Activated naive CD4-positive, alpha-beta T cell treated with anti-CD3 and anti-CD28 coated beads, Interleukin-2, amount 10 ng/mL, durations not matched to agents 7 days and 5 days (primary cell): ENCODE results near the gene PRPF18.
A peak's percentile ranks its signal among the peaks of the same experiment; 100 is the strongest.

Experiments
- CTCF ChIA-PET: fragments of 350-600 bp; sonication (Branson Sonifier 250); formaldehyde crosslinking; loops from one replicate; lab custom pipeline; 2021; ENCODE audit warnings: antibody characterized with exemption; lab: Charles Lee
- DNase-seq: peaks from one replicate; pipeline ENCODE4 v3.0.0-alpha.2; 2020
- H3K27ac Mint-ChIP-seq: one replicate; pipeline ENCODE4 v1.8.0; 2021; ENCODE audit warnings: mild to moderate bottlenecking, moderate library complexity, mixed read lengths
- H3K27me3 Mint-ChIP-seq: one replicate; pipeline ENCODE4 v1.8.0; 2021; ENCODE audit warnings: mild to moderate bottlenecking, mixed read lengths
- H3K36me3 Mint-ChIP-seq: one replicate; pipeline ENCODE4 v1.8.0; 2021; ENCODE audit warnings: mixed read lengths
- H3K4me1 Mint-ChIP-seq: one replicate; pipeline ENCODE4 v1.8.0; 2021; ENCODE audit warnings: mixed read lengths
- H3K4me3 Mint-ChIP-seq: one replicate; pipeline ENCODE4 v1.8.0; 2021; ENCODE audit warnings: mild to moderate bottlenecking, moderate library complexity, mixed read lengths
- H3K9me3 Mint-ChIP-seq: one replicate; pipeline ENCODE4 v1.8.0; 2021; ENCODE audit warnings: mixed read lengths

Gene PRPF18

DNA sequence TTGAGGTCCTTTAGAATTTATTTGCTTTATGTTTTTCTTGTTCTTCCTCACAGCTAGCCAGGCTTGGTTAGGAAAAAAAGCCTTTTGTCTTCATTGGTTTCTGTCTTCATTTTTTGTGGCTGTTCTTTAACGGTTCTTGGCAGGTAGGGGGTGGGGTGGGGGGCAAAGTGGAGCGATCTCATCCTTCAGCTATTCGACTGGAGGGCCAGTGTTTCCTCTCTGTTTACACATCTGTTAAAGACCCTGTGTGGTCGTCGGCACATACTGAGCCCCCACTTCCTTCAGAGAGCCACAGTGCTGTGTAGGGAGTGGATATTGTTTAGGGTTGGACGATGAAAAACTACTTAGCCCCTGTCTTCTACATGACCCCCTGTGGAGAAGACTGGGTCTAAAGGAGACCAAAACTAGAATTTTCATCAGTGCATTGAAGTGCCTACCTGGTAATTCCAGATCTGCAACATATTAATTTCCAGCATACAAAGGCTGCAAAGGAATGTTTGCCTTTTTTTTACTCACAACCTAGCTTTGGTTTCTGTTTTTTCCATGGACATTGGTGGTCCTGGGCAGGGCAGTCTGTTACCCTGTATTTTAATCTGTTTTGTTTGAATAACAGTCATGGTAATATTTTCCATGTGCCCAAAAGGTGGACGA, 29.0 kb downstream of the PRPF18 start:
- H3K4me1 Mint-ChIP-seq: no peaks in the 10 kb centered on the region
- CTCF ChIA-PET: interaction anchor here (1.0 kb wide), 1 partner anchor 159 kb away, joined by 3 read pairs; no protein-coding TSS in a partner anchor
- H3K36me3 Mint-ChIP-seq: peaks cover 31% of the 10 kb centered on the region
- no peaks in the 10 kb centered on the region for H3K9me3 Mint-ChIP-seq
- H3K27ac Mint-ChIP-seq: peak overlapping the region; percentile 35
- no peak overlapping the region for H3K4me3 Mint-ChIP-seq
- no peak for DNase-seq
- H3K27me3 Mint-ChIP-seq: no peaks in the 10 kb centered on the region

DNA sequence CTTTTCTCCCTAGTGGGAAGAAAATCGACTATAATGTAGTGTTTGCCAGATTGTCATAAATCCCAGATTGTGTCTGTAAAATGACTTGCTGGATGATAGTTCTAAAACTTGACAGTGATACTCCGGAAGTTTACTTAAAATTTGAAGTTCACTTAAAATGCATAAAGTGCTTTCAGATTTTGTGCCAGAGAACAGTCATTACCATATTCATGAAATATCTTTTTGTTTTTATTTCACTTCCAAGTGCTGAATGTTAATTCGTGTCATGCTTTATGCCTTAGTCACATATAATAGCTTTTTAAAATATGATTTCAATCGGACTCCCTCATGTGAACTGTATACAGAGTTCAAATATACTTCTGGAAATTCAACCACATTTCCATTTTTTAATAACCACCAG, 30.4 kb downstream of the PRPF18 start:
- H3K4me3 Mint-ChIP-seq: no peak overlapping the region
- H3K9me3 Mint-ChIP-seq: no peaks in the 10 kb centered on the region
- H3K27me3 Mint-ChIP-seq: no peaks in the 10 kb centered on the region
- CTCF ChIA-PET: no interaction called here
- H3K27ac Mint-ChIP-seq: no peak overlapping the region
- H3K4me1 Mint-ChIP-seq: no peaks in the 10 kb centered on the region
- DNase-seq: no peak
- peaks cover 25% of the 10 kb centered on the region for H3K36me3 Mint-ChIP-seq

DNA sequence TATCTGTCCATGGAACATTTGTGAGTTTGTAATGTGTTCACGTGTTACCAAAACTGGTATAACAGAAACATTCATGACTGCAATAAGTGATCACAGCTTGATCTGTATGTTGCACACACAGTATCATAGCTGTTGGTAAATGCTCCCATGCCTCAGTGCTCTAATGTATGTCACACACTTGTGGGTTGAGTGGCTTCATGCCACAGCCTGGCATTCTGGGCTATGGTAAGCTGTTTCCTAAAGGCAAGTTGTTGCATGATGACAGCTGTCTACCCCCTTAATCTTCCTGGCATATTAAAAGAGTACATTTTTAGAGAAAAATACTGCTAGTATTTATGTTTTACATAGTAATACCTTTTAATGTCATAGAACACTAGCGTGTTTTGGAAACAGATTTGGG, 35.2 kb downstream of the PRPF18 start:
- CTCF ChIA-PET: no interaction called here
- Mint-ChIP-seq H3K4me3 (no peak overlapping the region), H3K4me1 (no peaks in the 10 kb centered on the region), H3K9me3 (no peaks in the 10 kb centered on the region), H3K27ac (no peak overlapping the region), H3K27me3 (no peaks in the 10 kb centered on the region), H3K36me3 (peaks cover 20% of the 10 kb centered on the region)
- DNase-seq: no peak

DNA sequence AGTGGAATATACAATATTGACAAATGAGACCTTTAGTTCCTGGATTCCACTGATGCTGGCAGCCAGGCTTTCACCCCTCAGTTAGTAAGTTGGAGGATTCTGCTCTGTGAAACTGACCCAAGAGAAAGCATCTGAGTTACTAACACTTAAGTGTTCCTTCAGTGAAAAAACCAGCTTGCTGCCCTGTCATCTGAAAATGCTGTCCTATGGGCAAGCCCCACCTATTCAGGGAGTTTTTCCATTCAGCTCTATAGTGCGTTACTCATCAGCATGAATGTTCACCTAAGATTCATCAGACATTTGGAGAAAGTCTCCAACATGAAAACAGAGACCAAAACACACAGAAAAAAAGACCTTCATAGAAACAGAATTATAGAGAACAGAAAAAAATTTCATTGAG, 37.9 kb downstream of the PRPF18 start:
- CTCF ChIA-PET: no interaction called here
- Mint-ChIP-seq H3K4me3 (no peak overlapping the region), H3K4me1 (no peaks in the 10 kb centered on the region), H3K27me3 (no peaks in the 10 kb centered on the region), H3K27ac (no peak overlapping the region), H3K36me3 (peaks cover 7% of the 10 kb centered on the region), H3K9me3 (no peaks in the 10 kb centered on the region)
- no peak for DNase-seq

DNA sequence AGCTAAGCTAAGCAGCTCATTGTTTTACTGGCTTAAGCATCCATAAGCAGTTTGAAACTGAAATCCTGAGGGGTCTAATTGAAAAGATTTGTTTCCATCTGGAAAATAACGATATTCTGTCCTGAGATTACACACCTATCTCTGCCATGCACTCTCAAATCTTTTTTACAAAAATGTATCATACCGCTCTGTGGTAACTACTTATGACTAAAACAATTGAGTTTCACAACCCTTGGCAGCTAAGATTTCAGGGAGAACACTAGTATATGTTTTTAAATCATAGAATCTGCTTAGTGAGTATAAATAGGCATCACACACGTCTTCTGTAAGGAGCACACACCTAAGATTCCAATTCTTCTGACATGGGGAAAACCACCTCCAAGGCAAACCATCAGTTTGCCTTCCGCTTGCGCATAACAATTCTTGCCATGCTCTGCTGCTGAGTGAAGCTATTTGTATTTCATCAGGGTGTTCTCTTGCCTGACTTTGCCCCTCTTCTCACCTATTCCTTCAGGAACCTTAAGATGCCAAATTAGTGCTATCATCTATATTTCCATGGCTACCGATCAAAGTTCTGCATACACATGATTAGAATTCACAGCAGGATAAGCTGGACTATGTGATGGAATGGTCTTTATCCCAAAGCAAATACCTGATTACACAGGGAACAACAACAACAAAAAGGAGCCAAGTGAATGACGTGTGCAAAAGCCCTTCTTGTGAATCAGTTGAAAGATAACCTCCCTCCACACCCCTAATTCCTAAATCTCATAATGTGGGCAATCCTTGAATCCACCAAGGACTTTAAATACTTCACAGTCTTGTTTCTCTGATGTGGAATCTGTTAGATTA, 40.9 kb downstream of the PRPF18 start:
- peaks cover 18% of the 10 kb centered on the region for H3K36me3 Mint-ChIP-seq

GRCh38 chr10:13628661-13629060, 41.9 kb downstream of the PRPF18 start:
- Mint-ChIP-seq H3K4me3 (no peak overlapping the region), H3K4me1 (no peaks in the 10 kb centered on the region), H3K27ac (no peak overlapping the region), H3K36me3 (peaks cover 18% of the 10 kb centered on the region), H3K9me3 (no peaks in the 10 kb centered on the region), H3K27me3 (no peaks in the 10 kb centered on the region)
- CTCF ChIA-PET: interaction anchor here (0.9 kb wide), 1 partner anchor 15 kb away, joined by 3 read pairs; no protein-coding TSS in a partner anchor
- DNase-seq: no peak

More for the DNA sequence above, 40.9 kb downstream of the PRPF18 start:
- Mint-ChIP-seq H3K27ac (no peak overlapping the region), H3K4me1 (no peaks in the 10 kb centered on the region), H3K9me3 (no peaks in the 10 kb centered on the region), H3K4me3 (no peak overlapping the region), H3K27me3 (no peaks in the 10 kb centered on the region)
- no peak for DNase-seq
- CTCF ChIA-PET: no interaction called here

- Mint-ChIP-seq H3K9me3 (no peaks in the 10 kb centered on the region), H3K27ac (no peak overlapping the region), H3K4me3 (no peak overlapping the region), H3K4me1 (no peaks in the 10 kb centered on the region), H3K36me3 (peaks cover 20% of the 10 kb centered on the region), H3K27me3 (no peaks in the 10 kb centered on the region)
- CTCF ChIA-PET: interaction anchor here (0.9 kb wide), 1 partner anchor 15 kb away, joined by 3 read pairs; no protein-coding TSS in a partner anchor
- DNase-seq: no peak
Measured at GRCh38 chr10:13629116-13629515, 42.4 kb downstream of the PRPF18 start.

GRCh38 chr10:13630231-13630630, 43.5 kb downstream of the PRPF18 start:
- CTCF ChIA-PET: no interaction called here
- Mint-ChIP-seq H3K27ac (no peak overlapping the region), H3K36me3 (peaks cover 19% of the 10 kb centered on the region), H3K4me3 (no peak overlapping the region), H3K4me1 (no peaks in the 10 kb centered on the region), H3K27me3 (no peaks in the 10 kb centered on the region), H3K9me3 (no peaks in the 10 kb centered on the region)
- no peak for DNase-seq

DNA sequence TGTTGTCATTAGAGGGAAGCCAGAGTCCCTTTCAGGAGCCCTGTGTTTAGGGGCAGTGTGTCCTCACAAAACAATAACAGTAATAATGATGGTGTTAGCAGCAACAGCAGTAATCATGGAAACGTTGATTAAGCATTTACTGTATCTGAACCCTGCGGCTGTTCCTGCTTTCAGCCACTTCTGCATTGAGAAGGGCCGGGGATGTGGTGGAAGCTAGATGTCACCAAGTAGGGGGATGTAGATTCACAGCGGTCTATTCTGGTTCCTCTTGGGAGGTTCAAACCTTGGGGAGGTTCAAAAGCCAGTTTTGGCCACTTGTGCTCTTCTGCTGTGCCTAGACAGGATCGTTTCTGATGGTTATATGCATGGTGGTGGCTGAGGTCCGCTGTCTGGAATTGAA, 44.8 kb downstream of the PRPF18 start:
- H3K36me3 Mint-ChIP-seq: peaks cover 19% of the 10 kb centered on the region
- no peak for DNase-seq
- H3K27ac Mint-ChIP-seq: no peak overlapping the region
- no peaks in the 10 kb centered on the region for H3K27me3 Mint-ChIP-seq
- H3K4me1 Mint-ChIP-seq: no peaks in the 10 kb centered on the region
- CTCF ChIA-PET: no interaction called here
- no peaks in the 10 kb centered on the region for H3K9me3 Mint-ChIP-seq
- H3K4me3 Mint-ChIP-seq: no peak overlapping the region

DNA sequence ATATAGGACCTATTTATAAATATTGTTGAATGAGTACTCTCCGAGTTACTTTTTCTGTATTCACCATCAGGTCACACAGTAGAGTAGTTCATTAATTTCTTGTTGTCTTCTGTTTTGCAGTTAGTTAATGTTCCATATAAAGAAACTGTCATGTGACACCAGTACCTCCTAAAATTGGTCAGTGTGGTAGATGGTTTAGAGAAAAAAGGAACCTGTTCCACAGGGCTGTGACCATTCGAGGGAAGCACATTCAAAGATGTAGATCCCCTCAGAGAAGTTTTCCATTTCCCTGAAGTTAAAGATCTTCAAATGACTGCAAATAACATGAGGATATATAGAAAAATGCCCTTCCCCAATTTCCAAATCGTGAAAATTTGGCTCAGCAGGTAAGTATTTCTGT, 45.7 kb downstream of the PRPF18 start:
- peaks cover 19% of the 10 kb centered on the region for H3K36me3 Mint-ChIP-seq
- CTCF ChIA-PET: no interaction called here
- H3K27ac Mint-ChIP-seq: no peak overlapping the region

GRCh38 chr10:13632884-13633440, 46.2 kb downstream of the PRPF18 start:
- no peak overlapping the region for H3K27ac Mint-ChIP-seq
- H3K4me3 Mint-ChIP-seq: no peak overlapping the region
- H3K36me3 Mint-ChIP-seq: peaks cover 22% of the 10 kb centered on the region
- no peaks in the 10 kb centered on the region for H3K4me1 Mint-ChIP-seq
- CTCF ChIA-PET: no interaction called here
- H3K27me3 Mint-ChIP-seq: no peaks in the 10 kb centered on the region
- H3K9me3 Mint-ChIP-seq: no peaks in the 10 kb centered on the region
- no peak for DNase-seq

More for the DNA sequence above, 45.7 kb downstream of the PRPF18 start:
- H3K4me1 Mint-ChIP-seq: no peaks in the 10 kb centered on the region
- no peaks in the 10 kb centered on the region for H3K9me3 Mint-ChIP-seq
- no peak for DNase-seq
- H3K27me3 Mint-ChIP-seq: no peaks in the 10 kb centered on the region
- H3K4me3 Mint-ChIP-seq: no peak overlapping the region

- H3K27ac Mint-ChIP-seq: no peak overlapping the region
- no peak overlapping the region for H3K4me3 Mint-ChIP-seq
- peaks cover 26% of the 10 kb centered on the region for H3K36me3 Mint-ChIP-seq
- CTCF ChIA-PET: no interaction called here
- no peaks in the 10 kb centered on the region for H3K4me1 Mint-ChIP-seq
- H3K9me3 Mint-ChIP-seq: no peaks in the 10 kb centered on the region
- no peaks in the 10 kb centered on the region for H3K27me3 Mint-ChIP-seq
- DNase-seq: no peak
Measured at GRCh38 chr10:13633689-13634088, 46.9 kb downstream of the PRPF18 start.

DNA sequence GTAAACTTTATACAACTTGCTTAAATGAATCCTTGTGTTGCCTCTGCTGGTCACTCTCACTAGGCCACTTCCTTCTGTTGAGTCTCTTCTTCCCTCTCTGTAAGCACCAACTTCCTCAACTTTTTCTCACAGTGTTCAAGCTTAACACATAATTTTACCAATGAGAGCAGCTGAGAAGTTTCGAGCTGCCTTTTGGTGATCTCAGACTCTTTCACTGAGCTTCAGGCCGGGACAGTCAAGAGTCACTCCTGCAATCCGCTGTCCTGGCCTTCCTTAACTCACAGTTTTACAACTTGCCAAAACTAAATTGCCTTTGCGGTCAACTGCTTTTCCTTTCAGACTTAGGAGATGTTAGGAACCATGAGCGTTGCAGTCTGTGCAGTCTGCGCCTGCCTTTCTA, 47.4 kb downstream of the PRPF18 start:
- H3K27ac Mint-ChIP-seq: no peak overlapping the region
- CTCF ChIA-PET: no interaction called here
- DNase-seq: no peak
- H3K9me3 Mint-ChIP-seq: no peaks in the 10 kb centered on the region
- no peak overlapping the region for H3K4me3 Mint-ChIP-seq
- H3K36me3 Mint-ChIP-seq: peaks cover 31% of the 10 kb centered on the region
- no peaks in the 10 kb centered on the region for H3K27me3 Mint-ChIP-seq
- H3K4me1 Mint-ChIP-seq: no peaks in the 10 kb centered on the region

- CTCF ChIA-PET: no interaction called here
- DNase-seq: no peak
- H3K4me1 Mint-ChIP-seq: no peaks in the 10 kb centered on the region
- H3K9me3 Mint-ChIP-seq: peaks cover 11% of the 10 kb centered on the region
- H3K4me3 Mint-ChIP-seq: no peak overlapping the region
- no peak overlapping the region for H3K27ac Mint-ChIP-seq
- H3K27me3 Mint-ChIP-seq: no peaks in the 10 kb centered on the region
- peaks cover 37% of the 10 kb centered on the region for H3K36me3 Mint-ChIP-seq
Measured at GRCh38 chr10:13636776-13637175, 50.0 kb downstream of the PRPF18 start.
